Measurements from ENCODE around the gene ACBD6. TPM values are rescaled to one million over a fixed set of nuclear protein-coding genes. Genes with fewer than 3 reads are reported as not detected.

The ACBD6 gene
- total and polyA plus RNA-seq, 2 of the 4 experiments (the other 2 are of a cell fraction), result 52.5 to 59.1 TPM

GRCh38 chr1:180291004-180291403, 211.4 kb downstream of the ACBD6 start:
- no peak overlapping the region for H3K4me2 ChIP-seq (ENCODE audit: low read depth, low read length)
- no CpG with 5 or more reads among the region's 1 CpG for WGBS, 2 experiments (ENCODE audit: extremely low coverage in 2 of 2, insufficient read length in 1 of 2)
- H3K9me1 ChIP-seq (ENCODE audit: insufficient read depth, low read length), result no peaks in the 10 kb centered on the region
- H2BK15ac ChIP-seq (ENCODE audit: low read depth, low read length), result no peak overlapping the region
- H3K4me3 ChIP-seq (ENCODE audit: insufficient read depth, low read depth, low read length), result no peak overlapping the region
- H3K14ac ChIP-seq (replicated peaks; ENCODE audit: low read depth, low read length), result no peak overlapping the region
- in situ Hi-C loops (cut with MboI; ENCODE audit: low sequenced_read_pairs) (no loop called here), dilution Hi-C loops (cut with HindIII; ENCODE audit: low sequenced_read_pairs, unreplicated experiment) (no loop called here), intact Hi-C loops (cut with micrococcal nuclease) (no loop called here)
- no peak overlapping the region for H2BK20ac ChIP-seq (ENCODE audit: low read depth, low read length)
- H3K4me1 ChIP-seq (ENCODE audit: control insufficient read depth, insufficient read depth, low read length), result no peaks in the 10 kb centered on the region
- H3K27me3 ChIP-seq (ENCODE audit: control insufficient read depth, insufficient read depth, low read length), result no peaks in the 10 kb centered on the region
- no peak overlapping the region for H3K56ac ChIP-seq (ENCODE audit: extremely low read depth, insufficient read depth, low read length)
- no peak overlapping the region for H4K5ac ChIP-seq (ENCODE audit: low read depth, low read length)
- no peak overlapping the region for H4K91ac ChIP-seq (ENCODE audit: insufficient read depth, low read depth, low read length)
- ChIA-PET POLR2A (ENCODE audit: unreplicated experiment) (no interaction called here), CTCF (no interaction called here)
- H3K36me3 ChIP-seq (ENCODE audit: control insufficient read depth, insufficient read depth, low read length), result peaks cover 3% of the 10 kb centered on the region; the same call in 1 of the 2 replicates
- H2BK5ac ChIP-seq (ENCODE audit: low read depth, low read length, poor library complexity, severe bottlenecking), result no peak overlapping the region
- no peak overlapping the region for H3K18ac ChIP-seq (ENCODE audit: low read depth, low read length)
- no peak overlapping the region for H3K27ac ChIP-seq (ENCODE audit: insufficient read depth, low read length)
- no peaks in the 10 kb centered on the region for H3K9me3 ChIP-seq (ENCODE audit: control insufficient read depth, insufficient read depth, low read length)
- H4K20me1 ChIP-seq (ENCODE audit: insufficient read depth, low read length), result peaks cover 6% of the 10 kb centered on the region; the same call in 1 of the 2 replicates
- H4K8ac ChIP-seq (ENCODE audit: low read depth in 2 of 2, low read length in 2 of 2), result no peak overlapping the region
- BruUV-seq (replicated peaks), result no TSS peak
- peaks cover 0 to 7% of the 10 kb centered on the region in 2 experiments; a peak in 2 of 4 replicates for H3K79me1 ChIP-seq (ENCODE audit: low read depth in 1 of 2, low read length in 2 of 2)
- no peak overlapping the region for H2AK5ac ChIP-seq (ENCODE audit: low read depth, low read length)
- H3K4ac ChIP-seq (ENCODE audit: low read depth, low read length), result no peak overlapping the region
- H2AK9ac ChIP-seq (replicated peaks; ENCODE audit: low read depth, low read length, poor library complexity), result no peak overlapping the region
- peak; percentile 45; the same call in 1 of the 2 replicates for TF ChIP-seq MAFK (IDR thresholded peaks at IDR 0.05; ENCODE audit: low read depth, low read length)
- TF ChIP-seq BHLHE40 (IDR thresholded peaks at IDR 0.05; ENCODE audit: low read depth, low read length), result no peak
- no peak for TF ChIP-seq MAZ (IDR thresholded peaks at IDR 0.05; ENCODE audit: borderline replicate concordance, low read depth, low read length)
- TF ChIP-seq, protein P1, sequence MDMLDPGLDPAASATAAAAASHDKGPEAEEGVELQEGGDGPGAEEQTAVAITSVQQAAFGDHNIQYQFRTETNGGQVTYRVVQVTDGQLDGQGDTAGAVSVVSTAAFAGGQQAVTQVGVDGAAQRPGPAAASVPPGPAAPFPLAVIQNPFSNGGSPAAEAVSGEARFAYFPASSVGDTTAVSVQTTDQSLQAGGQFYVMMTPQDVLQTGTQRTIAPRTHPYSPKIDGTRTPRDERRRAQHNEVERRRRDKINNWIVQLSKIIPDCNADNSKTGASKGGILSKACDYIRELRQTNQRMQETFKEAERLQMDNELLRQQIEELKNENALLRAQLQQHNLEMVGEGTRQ (IDR thresholded peaks at IDR 0.05; ENCODE audit: low read depth, low read length), result no peak
- TF ChIP-seq NFE2L2 (IDR thresholded peaks at IDR 0.05; ENCODE audit: low read depth, low read length), result peak; percentile 93
- TF ChIP-seq, protein P2, sequence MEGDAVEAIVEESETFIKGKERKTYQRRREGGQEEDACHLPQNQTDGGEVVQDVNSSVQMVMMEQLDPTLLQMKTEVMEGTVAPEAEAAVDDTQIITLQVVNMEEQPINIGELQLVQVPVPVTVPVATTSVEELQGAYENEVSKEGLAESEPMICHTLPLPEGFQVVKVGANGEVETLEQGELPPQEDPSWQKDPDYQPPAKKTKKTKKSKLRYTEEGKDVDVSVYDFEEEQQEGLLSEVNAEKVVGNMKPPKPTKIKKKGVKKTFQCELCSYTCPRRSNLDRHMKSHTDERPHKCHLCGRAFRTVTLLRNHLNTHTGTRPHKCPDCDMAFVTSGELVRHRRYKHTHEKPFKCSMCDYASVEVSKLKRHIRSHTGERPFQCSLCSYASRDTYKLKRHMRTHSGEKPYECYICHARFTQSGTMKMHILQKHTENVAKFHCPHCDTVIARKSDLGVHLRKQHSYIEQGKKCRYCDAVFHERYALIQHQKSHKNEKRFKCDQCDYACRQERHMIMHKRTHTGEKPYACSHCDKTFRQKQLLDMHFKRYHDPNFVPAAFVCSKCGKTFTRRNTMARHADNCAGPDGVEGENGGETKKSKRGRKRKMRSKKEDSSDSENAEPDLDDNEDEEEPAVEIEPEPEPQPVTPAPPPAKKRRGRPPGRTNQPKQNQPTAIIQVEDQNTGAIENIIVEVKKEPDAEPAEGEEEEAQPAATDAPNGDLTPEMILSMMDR (conservative IDR thresholded peaks at IDR 0.05; ENCODE audit: low read depth, low read length), result no peak
- no peak overlapping the region for H2AFZ ChIP-seq (replicated peaks; ENCODE audit: low read length, poor library complexity)
- H3K9ac ChIP-seq (ENCODE audit: low read depth, low read length), result no peak overlapping the region
- DNase-seq (peak; percentile 27), ATAC-seq (ENCODE audit: low read depth) (no peak)
- no peak overlapping the region for H2BK120ac ChIP-seq (ENCODE audit: low read depth, low read length)
- H3K23ac ChIP-seq (ENCODE audit: low read depth, low read length), result no peak overlapping the region
